DMS79 (cell line): Measurements from ENCODE around the gene TEX11.
"Not testable (repeated sequence)": the region's sequence is repeated elsewhere in the genome, so short reads cannot be mapped to it uniquely, and the experiment has no call there.

Experiments used
- DNase-seq: peaks from one replicate; lab custom pipeline; 2025; lab: John Stamatoyannopoulos, UW

Gene TEX11

GRCh38 chrX:70587158-70587557 lies 321.4 kb downstream of the TEX11 start:
- DNase-seq, result not testable (repeated sequence)

- DNase-seq, result no peak
These were observed 331.1 kb downstream of the TEX11 start for GRCh38 chrX:70577442-70577841.

- not testable (repeated sequence) for DNase-seq
These were observed 338.5 kb downstream of the TEX11 start for GRCh38 chrX:70569922-70570576.

- no peak for DNase-seq
These were observed 353.6 kb downstream of the TEX11 start for GRCh38 chrX:70554948-70555347.

- DNase-seq, result no peak
These were observed 354.0 kb downstream of the TEX11 start for GRCh38 chrX:70554523-70554922.

GRCh38 chrX:70554081-70554480 lies 354.4 kb downstream of the TEX11 start:
- no peak for DNase-seq

- DNase-seq, result no peak
These were observed 355.0 kb downstream of the TEX11 start for GRCh38 chrX:70553516-70553915.

- DNase-seq, result no peak
These were observed 356.3 kb downstream of the TEX11 start for GRCh38 chrX:70552130-70552704.

GRCh38 chrX:70549429-70549828 lies 359.1 kb downstream of the TEX11 start:
- DNase-seq, result no peak

GRCh38 chrX:70535198-70535597 lies 373.3 kb downstream of the TEX11 start:
- no peak for DNase-seq

- no peak for DNase-seq
These were observed 380.7 kb downstream of the TEX11 start for GRCh38 chrX:70527610-70528345.

- DNase-seq, result no peak
These were observed 381.5 kb downstream of the TEX11 start for GRCh38 chrX:70527053-70527452.

- DNase-seq, result peak; percentile 18
These were observed 382.8 kb downstream of the TEX11 start for GRCh38 chrX:70525733-70526132.

- DNase-seq, result not testable (repeated sequence)
These were observed 392.8 kb downstream of the TEX11 start for GRCh38 chrX:70515692-70516091.

GRCh38 chrX:70515270-70515669 lies 393.2 kb downstream of the TEX11 start:
- DNase-seq, result not testable (repeated sequence)

GRCh38 chrX:70509078-70509477 lies 399.4 kb downstream of the TEX11 start:
- no peak for DNase-seq

- peak; percentile 29 for DNase-seq
These were observed 400.1 kb downstream of the TEX11 start for GRCh38 chrX:70508296-70508911.

- DNase-seq, result no peak
These were observed 403.1 kb downstream of the TEX11 start for GRCh38 chrX:70505451-70505841.

- no peak for DNase-seq
These were observed 403.6 kb downstream of the TEX11 start for GRCh38 chrX:70504772-70505450.

GRCh38 chrX:70500826-70501225 lies 407.7 kb downstream of the TEX11 start:
- DNase-seq, result no peak

- no peak for DNase-seq
These were observed 410.4 kb downstream of the TEX11 start for GRCh38 chrX:70498129-70498528.

GRCh38 chrX:70497026-70497425 lies 411.5 kb downstream of the TEX11 start:
- no peak for DNase-seq
